HL-60 (cell line): ENCODE results near the gene IL37.

Experiments used
- DNase-seq, 2 experiments: peaks; one replicate each; pipeline ENCODE4 v3.0.0-alpha.2; 2010 to 2020; ENCODE audit warnings: low read depth in 1 of 2, low spot score in 1 of 2
- H3K27ac ChIP-seq: fragments of 250-450 bp; sonication (Bioruptor Pico); replicated peaks from 2 replicates; pipeline ENCODE4 v1.5.1; 2020; ENCODE audit warnings: mild to moderate bottlenecking, moderate library complexity
- H3K27me3 ChIP-seq: fragments of 250-450 bp; sonication (Bioruptor Pico); 2 replicates; pipeline ENCODE4 v1.5.1; 2021; ENCODE audit warnings: mild to moderate bottlenecking, moderate library complexity; ENCODE audit not compliant: insufficient read depth, poor library complexity, severe bottlenecking
- H3K4me3 ChIP-seq: replicated peaks from 2 replicates; pipeline ENCODE4 v1.5.1; 2011; ENCODE audit warnings: mild to moderate bottlenecking, control low read depth, low read length; ENCODE audit not compliant: insufficient read depth
- GABPA ChIP-seq: IDR thresholded peaks from 2 replicates; pipeline ENCODE4 v1.6.1; 2012; ENCODE audit warnings: low read depth
- POLR2AphosphoS5 ChIP-seq: IDR thresholded peaks from 2 replicates; pipeline ENCODE4 v1.6.1; 2012; ENCODE audit warnings: low read depth
- REST ChIP-seq: IDR thresholded peaks from 2 replicates; pipeline ENCODE4 v1.6.1; 2012; ENCODE audit warnings: low read depth; ENCODE audit not compliant: insufficient replicate concordance
- SPI1 ChIP-seq: IDR thresholded peaks from 2 replicates; pipeline ENCODE4 v1.6.1; 2012; ENCODE audit warnings: low read depth, mild to moderate bottlenecking, borderline replicate concordance
- TF ChIP-seq, protein P1 (sequence below): IDR thresholded peaks from one replicate; pipeline ENCODE4 v1.5.1; 2011; ENCODE audit warnings: low read length, control low read depth, inconsistent platforms; ENCODE audit not compliant: insufficient read depth

Gene IL37

DNA sequence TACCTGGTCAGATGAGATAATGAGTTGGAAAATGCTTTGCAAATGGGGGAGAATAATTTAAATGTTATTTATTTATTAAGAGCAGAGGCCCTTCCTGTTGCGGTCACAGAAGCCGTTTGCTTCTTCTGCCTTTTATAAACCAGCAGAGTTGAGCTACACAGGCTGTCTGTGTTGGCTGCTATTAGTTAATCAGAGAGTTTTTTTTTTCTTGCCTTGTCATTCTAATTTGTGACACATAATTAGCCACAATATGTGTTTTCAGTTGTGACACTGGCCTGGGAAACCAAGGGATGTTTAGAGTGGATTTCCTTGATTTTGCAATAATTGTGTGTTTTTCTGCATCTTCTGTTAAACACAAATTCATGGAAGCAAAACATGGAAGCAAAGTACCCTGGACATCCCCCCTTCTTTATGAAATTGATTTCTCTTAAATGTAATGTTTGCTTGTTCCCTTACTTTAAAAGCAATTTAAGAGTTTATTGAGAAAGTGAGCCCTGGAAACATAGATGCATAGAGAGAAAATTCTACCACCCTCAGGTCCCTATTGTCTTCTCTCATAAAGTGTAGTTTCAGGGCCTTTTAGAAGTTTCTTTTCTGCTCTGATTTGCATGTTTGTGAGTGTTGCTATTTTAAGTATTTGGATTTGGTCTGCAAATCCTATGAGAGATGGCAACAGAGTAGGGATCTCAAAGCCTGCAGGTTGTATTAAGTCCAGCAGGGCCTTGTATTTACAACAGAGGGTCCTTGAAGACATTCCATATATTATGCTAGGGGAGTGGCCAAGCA lies 22.8 kb upstream of the IL37 start:
- Histone ChIP-seq H3K27me3 (no peaks in the 10 kb centered on the region), H3K4me3 (no peak overlapping the region), H3K27ac (peak overlapping the region; percentile 57)
- DNase-seq: peak in 1 of 2 experiments; percentile 51
- TF ChIP-seq SPI1: no peak
- TF ChIP-seq REST: no peak
- TF ChIP-seq, protein P1, sequence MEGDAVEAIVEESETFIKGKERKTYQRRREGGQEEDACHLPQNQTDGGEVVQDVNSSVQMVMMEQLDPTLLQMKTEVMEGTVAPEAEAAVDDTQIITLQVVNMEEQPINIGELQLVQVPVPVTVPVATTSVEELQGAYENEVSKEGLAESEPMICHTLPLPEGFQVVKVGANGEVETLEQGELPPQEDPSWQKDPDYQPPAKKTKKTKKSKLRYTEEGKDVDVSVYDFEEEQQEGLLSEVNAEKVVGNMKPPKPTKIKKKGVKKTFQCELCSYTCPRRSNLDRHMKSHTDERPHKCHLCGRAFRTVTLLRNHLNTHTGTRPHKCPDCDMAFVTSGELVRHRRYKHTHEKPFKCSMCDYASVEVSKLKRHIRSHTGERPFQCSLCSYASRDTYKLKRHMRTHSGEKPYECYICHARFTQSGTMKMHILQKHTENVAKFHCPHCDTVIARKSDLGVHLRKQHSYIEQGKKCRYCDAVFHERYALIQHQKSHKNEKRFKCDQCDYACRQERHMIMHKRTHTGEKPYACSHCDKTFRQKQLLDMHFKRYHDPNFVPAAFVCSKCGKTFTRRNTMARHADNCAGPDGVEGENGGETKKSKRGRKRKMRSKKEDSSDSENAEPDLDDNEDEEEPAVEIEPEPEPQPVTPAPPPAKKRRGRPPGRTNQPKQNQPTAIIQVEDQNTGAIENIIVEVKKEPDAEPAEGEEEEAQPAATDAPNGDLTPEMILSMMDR: no peak
- no peak for TF ChIP-seq GABPA
- TF ChIP-seq POLR2AphosphoS5: no peak

DNA sequence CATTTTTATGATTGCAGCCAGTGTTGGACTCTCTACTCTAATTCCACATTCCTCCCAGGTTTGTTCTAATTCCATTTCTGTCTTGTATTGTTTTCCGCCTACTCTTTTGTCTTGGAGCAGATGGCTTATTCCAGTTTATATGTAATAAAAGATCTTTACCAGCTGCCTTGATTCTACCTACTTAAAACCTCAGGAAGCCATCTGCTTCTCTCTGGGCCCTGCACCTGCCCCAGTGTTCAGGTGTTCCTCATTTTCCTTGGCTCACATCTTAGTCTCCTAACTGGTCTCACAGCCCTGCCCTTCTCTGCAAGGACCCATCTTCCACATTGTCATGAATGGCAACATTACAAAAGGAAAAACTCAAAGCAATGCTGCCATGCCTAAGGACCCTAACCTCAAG lies 21.0 kb upstream of the IL37 start:
- Histone ChIP-seq H3K27me3 (no peaks in the 10 kb centered on the region), H3K4me3 (no peak overlapping the region), H3K27ac (no peak overlapping the region)
- DNase-seq: no peak
- TF ChIP-seq REST (no peak), SPI1 (no peak), GABPA (no peak), POLR2AphosphoS5 (no peak)
- TF ChIP-seq, protein P1: no peak

GRCh38 chr2:112891385-112891831 lies 19.6 kb upstream of the IL37 start:
- no peaks in the 10 kb centered on the region for H3K27me3 ChIP-seq
- no peak overlapping the region for H3K27ac ChIP-seq
- H3K4me3 ChIP-seq: no peak overlapping the region
- TF ChIP-seq GABPA: no peak
- no peak for DNase-seq

GRCh38 chr2:112893752-112894151 lies 17.2 kb upstream of the IL37 start:
- no peaks in the 10 kb centered on the region for H3K27me3 ChIP-seq
- no peak overlapping the region for H3K27ac ChIP-seq
- no peak for DNase-seq
- TF ChIP-seq REST: no peak
- TF ChIP-seq GABPA: no peak
- no peak for TF ChIP-seq SPI1
- TF ChIP-seq POLR2AphosphoS5: no peak
- TF ChIP-seq, protein P1: no peak
- H3K4me3 ChIP-seq: no peak overlapping the region
